ENCODE measurements around the gene USP10.

Gene USP10

DNA sequence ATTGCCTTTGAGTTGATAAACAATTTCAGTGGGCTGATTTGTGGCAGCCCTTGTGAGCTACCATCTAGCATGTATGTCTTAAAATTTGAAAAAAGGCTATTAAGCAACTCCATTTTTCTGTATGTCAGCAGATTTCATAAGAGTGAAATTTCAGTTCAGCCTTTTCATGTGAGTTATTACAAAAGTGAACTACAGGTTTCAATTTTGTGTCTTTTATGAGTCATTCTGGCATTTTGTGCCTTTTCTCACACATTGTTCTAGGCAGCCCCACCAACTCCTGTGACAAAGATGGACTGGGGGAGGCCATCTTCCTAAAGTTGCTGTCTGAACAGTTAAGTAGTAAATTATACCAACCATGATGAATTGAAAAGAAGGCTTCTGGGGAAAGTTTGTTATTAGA is 52.1 kb downstream of the USP10 start:
- DNase-seq (ENCODE audit: low read depth) = no peak

GRCh38 chr16:84752600-84752999 is 52.8 kb downstream of the USP10 start:
- DNase-seq (ENCODE audit: low read depth) = no peak

DNA sequence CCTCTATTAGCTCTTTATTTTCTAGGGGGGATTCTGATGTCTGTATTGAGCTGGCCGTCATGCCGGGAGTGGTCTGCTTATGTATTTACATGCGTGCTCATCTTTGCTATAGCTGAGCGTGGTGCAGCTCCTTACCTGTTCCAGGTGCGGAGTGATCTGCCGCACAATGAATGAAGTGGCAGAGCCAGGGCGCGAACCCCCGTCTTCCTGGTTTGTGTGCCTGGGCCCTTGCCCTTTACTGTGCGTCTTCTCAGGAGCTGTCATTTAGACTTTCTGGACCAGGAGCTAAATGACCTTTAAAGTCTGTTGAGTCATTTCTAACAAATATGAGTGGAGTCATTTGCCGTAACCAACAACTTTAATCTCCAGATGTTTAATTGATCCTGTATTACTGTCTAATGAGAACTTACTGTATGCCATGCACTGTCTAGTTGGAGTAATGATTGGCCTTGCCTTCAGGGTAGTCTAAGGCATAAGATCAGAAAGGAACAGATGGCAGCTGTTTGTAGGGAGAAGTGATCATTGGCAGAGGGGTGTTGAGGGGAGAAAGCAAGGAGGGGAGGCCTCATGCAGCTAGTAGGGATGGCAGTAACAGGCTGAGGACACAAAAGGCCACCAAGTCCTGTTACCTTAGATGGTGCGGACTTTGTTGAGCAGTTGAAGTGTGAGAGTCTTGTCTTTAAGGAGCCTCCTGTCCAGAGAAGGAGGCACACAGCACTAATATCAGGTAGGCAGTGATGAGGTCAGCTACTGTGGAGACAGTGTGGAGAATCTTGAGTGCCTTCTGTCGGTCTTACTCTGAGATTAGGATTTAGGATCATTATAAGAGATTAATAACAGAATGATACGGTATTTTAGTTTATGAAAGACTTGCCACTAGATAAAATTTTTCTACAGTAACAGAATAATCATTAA is 53.9 kb downstream of the USP10 start:
- no peak for DNase-seq (ENCODE audit: low read depth)

DNA sequence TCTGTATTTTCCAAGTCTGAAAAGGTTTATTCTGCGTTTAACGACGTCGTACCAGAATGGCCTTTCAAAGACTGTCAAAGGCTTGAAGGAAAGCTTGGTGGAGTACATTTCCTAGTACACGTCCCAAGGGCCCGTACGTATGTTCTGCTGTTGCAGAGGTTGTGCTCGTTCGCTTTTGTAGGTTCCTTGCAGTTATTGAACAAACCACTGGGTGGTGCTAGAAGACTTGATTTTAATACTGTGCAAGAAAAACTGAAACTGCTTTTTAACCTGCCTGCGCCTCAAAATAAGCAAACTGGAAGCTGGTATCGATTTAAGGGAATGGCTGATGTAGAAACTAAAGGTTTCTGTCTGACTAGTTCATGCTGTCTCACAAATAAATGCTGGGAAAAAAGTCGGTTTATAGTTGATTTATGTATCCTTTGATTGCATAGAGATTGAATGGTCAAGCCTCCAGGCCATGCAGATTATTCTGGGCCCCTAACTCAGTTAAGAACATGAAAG is 54.6 kb downstream of the USP10 start:
- peak; percentile 46 for DNase-seq (ENCODE audit: low read depth)

DNA sequence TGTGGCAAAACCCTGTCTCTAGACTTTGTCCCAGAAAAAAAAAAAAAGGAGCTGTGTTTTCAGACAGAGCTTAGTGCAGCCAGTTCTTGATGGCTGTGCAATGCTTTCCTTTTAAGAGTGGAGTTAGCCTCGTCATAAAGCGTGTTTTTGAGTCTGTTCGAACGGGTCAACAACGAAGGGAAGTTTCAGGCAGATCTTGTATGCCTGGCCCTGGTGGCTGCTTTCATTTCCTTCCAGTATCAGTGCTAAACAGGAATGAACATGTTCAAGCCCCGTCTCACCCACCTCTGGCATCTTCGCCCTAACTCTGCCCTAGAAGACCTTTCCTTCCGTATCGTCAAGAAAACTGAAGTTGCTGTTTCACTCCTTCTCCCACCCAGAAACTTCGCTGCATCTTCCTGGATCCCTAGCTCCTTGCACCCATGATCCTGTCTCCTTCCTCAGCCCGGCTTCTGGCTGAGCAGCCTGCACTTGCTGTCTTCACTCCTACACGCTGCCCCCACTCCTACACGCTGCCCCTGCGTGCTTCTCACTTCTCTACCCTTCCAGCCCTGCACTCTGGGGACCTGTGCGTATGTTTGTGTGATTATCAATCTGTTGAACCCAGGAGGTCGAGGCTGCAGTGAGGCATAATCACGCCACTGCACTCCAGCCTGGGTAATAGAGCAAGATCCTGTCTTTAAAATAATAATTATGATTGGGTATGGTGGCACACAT is 55.3 kb downstream of the USP10 start:
- DNase-seq (ENCODE audit: low read depth) = no peak

DNA sequence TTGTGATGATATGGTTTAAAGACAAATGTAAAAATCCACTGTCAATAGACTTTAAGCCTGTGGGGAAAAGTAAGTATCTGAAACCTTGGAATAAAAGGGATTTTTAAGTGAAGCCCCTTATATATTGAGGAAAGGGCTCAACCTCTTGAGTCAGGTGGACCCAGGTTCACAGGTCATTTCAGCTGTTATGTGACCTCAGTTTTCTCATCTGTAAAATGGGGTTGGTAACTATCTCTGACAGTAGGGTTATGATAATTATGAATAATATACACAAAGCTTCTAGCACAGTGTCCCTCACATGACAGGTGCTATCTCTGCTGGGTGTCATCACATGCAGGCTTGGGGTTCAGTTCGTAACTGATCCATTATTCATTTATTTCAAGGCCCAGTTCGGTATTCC is 57.0 kb downstream of the USP10 start:
- DNase-seq (ENCODE audit: low read depth) = no peak

DNA sequence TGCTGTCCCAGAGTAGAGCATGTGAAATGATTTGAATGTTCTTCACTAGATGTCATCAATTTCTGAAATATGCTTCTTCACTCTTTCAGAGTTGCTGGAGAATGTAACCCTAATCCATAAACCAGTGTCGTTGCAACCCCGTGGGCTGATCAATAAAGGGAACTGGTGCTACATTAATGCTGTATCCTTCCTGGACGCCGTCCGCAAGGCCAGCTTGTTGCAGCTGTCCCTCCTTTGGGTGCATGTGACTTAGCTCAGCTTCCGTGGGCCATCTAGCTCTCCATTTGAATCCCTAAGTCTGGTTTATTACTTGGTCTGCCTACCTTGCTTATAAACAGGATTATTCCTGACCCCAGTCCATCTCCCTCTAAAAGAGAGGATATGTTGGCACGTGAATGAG is 58.8 kb downstream of the USP10 start:
- no peak for DNase-seq (ENCODE audit: low read depth)

- no peak for DNase-seq (ENCODE audit: low read depth)
Observed at GRCh38 chr16:84759061-84759460, 59.3 kb downstream of the USP10 start.

GRCh38 chr16:84759906-84760305 is 60.1 kb downstream of the USP10 start:
- DNase-seq (ENCODE audit: low read depth) = no peak

DNA sequence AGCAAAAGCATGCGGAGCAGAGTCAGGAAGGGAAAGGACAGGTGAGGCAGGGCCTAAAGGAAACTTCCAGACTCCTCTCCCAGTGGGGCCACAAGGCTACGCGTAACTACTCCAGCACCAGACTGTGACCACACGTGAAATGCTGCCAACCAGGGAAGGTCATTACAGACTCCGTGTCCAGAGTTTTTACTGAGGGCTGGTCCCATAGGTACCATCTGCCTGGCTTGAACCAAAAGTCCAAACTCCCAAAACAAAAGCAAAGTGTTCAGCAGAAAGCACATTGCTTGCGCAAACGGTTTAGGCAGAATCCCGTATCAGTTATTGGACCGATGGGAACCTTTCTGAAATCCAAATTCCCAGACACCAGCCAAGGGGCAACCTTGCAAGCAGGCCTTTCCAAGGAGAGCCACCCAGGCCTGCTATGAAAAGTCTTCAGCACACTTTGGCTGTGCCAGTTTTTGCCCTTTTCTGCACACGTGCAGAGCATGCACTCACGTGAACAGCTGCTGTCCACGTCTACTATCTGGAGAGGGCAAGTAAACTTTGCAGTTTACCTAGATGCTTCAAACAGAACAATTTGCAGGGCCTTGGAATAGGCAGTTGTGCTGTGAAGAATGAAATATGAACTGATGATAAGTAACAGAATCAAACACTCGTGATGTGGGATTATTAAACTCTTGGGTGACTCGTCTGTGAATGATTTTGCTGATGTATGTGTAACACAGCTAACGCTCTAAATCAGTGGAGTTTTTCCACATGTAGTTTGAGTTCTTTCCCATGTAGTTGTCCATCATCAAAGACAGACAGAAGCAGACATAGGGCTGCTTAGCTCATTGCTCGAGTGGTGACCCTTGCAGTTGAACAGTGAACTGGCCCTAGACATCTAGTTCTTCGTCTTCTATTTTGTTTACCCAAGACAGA is 61.9 kb downstream of the USP10 start:
- DNase-seq (ENCODE audit: low read depth) = no peak

GRCh38 chr16:84763164-84763563 is 63.4 kb downstream of the USP10 start:
- no peak for DNase-seq (ENCODE audit: low read depth)

GRCh38 chr16:84763629-84764028 is 63.8 kb downstream of the USP10 start:
- no peak for DNase-seq (ENCODE audit: low read depth)

- no peak for DNase-seq (ENCODE audit: low read depth)
Observed at GRCh38 chr16:84764970-84765369, 65.2 kb downstream of the USP10 start.

DNA sequence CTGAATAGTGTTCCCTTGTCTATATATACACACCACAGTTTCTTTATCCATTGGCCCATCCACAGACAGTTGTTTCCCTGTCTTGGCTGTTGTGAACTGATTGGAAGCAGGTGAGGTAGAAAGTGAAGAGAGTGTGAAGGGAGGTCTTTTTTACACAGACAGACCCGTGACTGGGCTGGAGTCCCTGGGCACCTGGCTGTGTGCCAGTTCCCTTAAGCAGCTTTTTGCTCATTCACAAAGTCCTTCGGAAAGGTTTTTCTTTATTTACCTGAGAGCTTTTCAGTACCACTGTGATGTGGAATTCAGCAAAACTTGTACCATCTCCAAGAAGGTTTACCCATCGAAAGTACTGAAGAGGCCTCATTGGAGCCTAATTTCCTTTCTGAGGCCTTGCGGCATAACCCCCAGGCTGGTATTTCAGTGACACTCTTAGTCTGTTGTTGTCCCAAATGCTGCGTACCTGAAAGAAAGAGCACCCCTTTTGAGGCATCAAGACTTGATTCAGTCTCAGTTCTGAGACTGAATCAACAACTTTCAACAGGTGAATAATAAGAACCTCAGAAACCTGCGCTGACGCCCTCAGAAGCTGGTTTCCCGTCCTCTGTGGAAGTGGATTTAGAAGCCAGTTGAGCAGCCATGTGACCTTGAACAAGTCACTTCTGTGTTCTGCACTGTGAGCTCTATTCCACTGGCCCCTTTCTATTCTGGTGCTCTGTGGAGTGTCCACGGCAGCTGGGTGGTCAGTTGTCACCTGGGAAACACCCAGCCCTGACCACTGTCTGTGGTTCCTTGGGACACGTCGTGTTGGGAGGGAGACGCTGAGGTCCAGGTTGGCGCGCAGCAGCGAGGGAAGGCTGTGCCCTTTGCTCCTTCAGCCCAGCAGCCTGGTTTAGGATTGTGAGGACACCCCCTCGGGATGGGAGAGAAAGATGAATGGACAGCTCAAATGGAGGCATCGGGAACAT is 66.1 kb downstream of the USP10 start:
- no peak for DNase-seq (ENCODE audit: low read depth)

DNA sequence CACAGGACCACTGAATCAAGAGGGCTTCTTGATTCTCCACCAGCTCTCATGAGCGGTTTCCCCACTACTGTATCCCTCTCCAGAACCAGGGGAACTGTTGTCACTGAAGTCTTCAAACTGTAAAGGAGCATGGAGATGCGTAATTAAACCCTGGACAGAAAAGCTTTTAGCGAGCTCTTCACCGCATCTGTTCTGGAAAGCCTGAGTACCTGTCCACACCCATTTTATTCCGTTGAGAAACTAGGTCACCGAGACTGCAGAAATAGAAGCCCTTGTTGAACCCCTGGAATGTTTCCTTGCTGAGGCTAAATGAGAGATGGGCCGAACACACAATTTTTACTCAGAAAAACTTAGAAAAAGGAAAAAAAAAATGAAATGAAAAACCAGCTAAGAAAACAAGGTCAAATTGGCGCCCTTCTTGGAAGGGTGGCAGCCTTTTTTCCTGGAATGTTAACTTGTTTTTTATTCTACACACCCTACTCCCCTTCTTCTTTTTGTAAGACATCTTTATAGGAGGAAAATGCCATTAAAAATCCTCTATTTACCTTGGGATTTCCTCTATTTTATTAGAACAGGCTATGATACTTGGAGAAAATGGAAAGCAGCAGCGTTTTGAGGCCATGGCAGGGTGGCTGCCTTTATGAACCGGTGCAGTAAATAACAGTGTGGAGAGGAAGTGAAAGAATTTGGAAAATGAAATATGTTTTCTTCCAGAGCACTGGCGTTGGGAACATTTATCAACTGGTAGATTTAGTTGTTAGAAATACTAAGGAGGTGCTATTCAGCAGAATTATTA is 67.4 kb downstream of the USP10 start:
- no peak for DNase-seq (ENCODE audit: low read depth)

DNA sequence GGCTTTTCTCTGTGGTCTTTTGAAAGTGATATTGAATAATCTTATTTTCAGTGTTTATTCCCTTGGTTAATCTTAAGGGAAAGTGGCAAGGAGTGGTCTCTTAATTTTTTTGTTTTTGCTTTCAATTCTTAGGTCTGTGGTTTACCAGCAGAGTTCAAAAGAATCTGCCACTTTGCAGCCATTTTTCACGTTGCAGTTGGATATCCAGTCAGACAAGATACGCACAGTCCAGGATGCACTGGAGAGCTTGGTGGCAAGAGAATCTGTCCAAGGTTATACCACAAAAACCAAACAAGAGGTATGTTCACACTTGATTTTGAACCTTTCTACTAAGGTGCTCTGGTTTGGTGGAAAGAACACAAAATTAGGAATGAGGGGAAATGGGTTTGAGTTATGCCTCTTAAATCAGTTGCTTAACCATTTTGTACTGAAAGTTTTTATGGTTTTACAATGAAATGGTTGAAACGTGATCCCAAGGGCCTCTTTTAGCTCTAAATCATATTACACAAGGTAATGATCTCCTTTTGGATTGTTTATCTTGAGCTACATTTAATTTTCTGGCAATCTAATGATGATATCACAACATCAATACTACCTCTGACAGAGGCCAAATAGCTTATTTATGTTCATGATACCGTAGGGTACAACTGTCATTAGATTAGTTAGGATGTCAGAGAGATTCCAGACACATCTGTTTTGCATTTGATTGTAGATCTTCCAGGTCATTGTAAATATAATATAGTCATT is 68.4 kb downstream of the USP10 start:
- no peak for DNase-seq (ENCODE audit: low read depth)

DNA sequence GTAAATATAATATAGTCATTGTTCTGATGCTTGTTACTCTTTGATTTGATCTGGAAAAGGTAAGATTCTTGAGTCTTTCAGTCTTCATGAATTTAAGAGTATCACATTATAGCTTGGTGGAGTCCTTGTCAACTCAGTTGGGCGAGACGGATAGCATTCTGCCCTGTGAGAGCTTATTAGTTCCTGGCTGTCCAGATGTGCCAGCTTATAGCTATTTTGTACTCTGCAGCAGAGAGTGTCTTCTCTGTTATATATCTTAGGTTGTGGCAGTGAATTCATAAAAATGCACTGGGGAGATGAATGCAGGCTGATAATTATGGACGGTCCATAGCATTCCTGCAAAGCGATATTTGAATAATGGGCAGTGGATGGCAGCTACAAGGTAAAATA is 69.0 kb downstream of the USP10 start:
- no peak for DNase-seq (ENCODE audit: low read depth)

DNA sequence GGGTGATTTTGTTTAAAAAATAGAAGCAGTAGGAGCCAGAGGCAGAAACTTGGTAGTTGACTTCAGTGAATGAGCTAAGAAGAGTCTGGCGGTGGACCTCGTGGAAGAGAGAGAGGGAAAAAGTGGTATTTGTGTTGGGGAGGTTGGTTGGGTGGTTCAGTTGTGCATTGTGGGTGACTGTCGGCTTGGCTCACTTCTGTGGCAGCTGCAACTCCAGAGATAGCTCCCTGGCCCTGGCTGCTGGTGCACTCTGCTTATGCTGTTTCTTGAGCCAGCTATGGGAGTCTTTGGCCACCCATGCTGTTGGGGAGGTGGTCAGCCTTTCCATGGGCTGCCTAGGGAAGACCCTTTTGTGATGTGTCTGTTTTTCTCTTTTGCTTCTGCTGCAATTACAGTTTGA is 69.6 kb downstream of the USP10 start:
- DNase-seq (ENCODE audit: low read depth) = no peak

DNA sequence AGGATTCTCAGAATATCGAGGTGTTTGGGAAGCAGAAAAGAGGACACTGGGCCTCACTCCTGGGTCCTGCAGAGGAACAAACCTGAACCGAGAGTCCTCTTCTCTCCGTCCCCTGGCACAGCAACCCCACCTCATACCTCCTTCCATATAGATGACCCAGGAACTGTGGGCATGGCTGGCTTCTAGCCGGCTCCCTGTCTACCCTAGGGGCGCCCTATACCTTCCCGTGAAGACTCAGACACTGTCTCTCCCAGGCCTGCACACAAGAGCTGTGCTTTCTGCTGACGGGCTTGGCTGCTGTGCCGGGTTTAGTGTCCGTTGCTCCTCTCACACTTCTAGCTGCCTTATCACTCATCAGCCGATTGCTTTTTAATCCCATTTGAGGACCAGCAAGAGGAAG is 73.5 kb downstream of the USP10 start:
- no peak for DNase-seq (ENCODE audit: low read depth)
